ENCODE results near the gene OPA1.

The OPA1 gene, protein sequence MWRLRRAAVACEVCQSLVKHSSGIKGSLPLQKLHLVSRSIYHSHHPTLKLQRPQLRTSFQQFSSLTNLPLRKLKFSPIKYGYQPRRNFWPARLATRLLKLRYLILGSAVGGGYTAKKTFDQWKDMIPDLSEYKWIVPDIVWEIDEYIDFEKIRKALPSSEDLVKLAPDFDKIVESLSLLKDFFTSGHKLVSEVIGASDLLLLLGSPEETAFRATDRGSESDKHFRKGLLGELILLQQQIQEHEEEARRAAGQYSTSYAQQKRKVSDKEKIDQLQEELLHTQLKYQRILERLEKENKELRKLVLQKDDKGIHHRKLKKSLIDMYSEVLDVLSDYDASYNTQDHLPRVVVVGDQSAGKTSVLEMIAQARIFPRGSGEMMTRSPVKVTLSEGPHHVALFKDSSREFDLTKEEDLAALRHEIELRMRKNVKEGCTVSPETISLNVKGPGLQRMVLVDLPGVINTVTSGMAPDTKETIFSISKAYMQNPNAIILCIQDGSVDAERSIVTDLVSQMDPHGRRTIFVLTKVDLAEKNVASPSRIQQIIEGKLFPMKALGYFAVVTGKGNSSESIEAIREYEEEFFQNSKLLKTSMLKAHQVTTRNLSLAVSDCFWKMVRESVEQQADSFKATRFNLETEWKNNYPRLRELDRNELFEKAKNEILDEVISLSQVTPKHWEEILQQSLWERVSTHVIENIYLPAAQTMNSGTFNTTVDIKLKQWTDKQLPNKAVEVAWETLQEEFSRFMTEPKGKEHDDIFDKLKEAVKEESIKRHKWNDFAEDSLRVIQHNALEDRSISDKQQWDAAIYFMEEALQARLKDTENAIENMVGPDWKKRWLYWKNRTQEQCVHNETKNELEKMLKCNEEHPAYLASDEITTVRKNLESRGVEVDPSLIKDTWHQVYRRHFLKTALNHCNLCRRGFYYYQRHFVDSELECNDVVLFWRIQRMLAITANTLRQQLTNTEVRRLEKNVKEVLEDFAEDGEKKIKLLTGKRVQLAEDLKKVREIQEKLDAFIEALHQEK

GRCh38 chr3:193592841-193593667, at the start of gene OPA1:
OPA1 (plus strand) TSS chr3:193593208; CDS start chr3:193593378, 170 bp downstream.
- DNase-seq (ENCODE audit: low read depth): peak; percentile 86

GRCh38 chr3:193544289-193544688, 48.7 kb upstream of the OPA1 start:
- DNase-seq (ENCODE audit: low read depth): no peak

DNA sequence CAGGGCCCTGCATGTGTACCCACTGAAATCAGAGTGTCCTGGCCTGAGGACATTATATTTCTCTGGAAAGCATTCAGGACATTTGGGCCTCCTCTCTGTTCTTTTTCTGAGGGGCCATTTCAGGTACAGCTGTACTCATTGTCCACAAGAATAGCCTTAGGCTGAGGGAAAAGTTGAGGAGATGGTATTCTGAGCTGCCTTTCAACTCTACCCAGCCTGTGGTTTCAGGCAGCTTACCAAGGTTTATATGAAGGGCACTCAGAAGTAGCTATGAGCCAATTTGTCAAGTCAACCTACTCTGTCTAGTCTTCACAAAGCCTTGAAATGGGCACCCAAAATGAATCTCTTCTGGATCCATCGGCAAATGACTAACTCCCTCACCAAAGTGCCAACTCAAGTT, 47.7 kb upstream of the OPA1 start:
- DNase-seq (ENCODE audit: low read depth): no peak

DNA sequence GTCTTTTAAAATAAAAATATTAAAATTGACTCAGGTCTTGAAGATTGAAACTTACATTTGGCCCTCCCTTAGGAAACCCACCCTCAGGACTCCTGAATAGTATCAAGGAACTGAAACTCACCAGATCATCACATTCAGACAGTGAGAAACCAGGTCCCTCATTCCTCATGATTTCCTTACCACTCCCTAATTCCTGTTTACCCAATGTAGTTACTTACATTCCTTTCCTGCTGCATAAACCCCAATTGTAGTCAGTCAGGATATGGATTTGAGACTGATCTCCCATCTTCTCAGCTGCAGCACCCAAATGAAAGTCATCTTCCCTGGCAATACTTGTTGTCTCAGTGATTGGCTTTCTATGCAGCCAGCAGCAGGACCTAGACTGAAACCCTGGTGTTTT, 46.9 kb upstream of the OPA1 start:
- no peak for DNase-seq (ENCODE audit: low read depth)

DNA sequence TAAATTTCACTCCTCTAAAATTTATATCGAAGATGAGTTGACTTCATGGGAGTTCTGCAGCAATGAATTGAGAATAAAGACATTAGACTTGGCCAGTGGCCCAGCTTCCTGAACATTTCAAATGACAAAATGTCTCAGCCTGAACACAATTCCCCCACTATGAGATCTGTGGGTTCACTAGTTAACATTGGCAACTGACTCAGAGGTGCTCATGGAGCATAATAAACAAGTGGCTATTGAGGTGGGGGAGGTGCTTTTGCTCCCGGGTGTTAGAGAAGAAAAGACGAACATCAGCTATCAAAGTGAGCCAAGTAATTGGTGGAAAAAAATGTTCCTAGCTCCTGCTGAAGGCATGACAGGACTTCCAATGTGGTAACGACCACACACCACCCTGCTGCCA, 44.6 kb upstream of the OPA1 start:
- no peak for DNase-seq (ENCODE audit: low read depth)

GRCh38 chr3:193552923-193553322, 40.1 kb upstream of the OPA1 start:
- no peak for DNase-seq (ENCODE audit: low read depth)

GRCh38 chr3:193553586-193553985, 39.4 kb upstream of the OPA1 start:
- no peak for DNase-seq (ENCODE audit: low read depth)

DNA sequence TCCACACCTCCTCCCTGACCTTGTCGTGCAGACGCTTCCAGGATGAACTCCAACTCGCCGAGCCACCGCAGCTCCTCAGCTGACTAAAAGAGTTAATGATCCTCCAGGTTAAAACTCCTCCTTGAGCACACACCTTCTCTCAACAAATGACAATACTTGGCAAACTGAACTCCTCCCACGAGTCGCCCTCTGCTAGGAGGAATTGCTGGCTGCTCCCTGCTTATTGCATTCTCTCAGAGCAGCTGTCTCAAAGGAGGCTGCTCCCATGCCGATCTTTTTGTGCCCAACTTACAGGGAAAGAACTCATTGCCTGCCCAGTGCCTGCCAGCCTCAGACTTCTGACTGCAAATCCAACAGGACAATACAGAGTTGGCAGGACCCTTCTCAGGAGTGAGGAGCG, 38.2 kb upstream of the OPA1 start, which contains the start of gene ATP13A4:
Gene ATP13A4 (minus strand): TSS at position 85 of the 400 bp plus-strand sequence. CDS start 96 bp downstream, outside the sequence.
- DNase-seq (ENCODE audit: low read depth): no peak

GRCh38 chr3:193556841-193557240, 36.2 kb upstream of the OPA1 start:
- no peak for DNase-seq (ENCODE audit: low read depth)

GRCh38 chr3:193559100-193559499, 33.9 kb upstream of the OPA1 start:
- no peak for DNase-seq (ENCODE audit: low read depth)

DNA sequence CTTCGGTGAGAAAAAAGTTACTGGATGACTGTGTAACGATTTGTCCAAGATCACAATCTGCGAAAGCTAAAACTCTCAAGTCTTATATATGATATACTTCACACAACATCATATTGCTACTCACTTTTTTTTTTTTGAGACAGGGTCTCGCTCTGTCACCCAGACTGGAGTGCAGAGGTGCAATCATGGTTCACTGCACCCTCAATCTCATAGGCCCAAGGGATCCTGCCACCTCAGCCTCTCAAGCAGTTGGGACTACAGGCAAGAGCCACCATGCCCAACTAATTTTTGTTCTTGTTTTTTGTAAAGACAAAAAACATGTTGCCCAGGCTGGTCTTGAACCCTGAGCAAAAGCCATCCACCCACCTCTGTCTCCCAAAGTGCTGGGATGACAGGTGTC, 32.9 kb upstream of the OPA1 start:
- no peak for DNase-seq (ENCODE audit: low read depth)

GRCh38 chr3:193560870-193561269, 32.1 kb upstream of the OPA1 start:
- DNase-seq (ENCODE audit: low read depth): no peak

- no peak for DNase-seq (ENCODE audit: low read depth)
These were observed 29.6 kb upstream of the OPA1 start for GRCh38 chr3:193563426-193563825.

GRCh38 chr3:193564012-193564411, 29.0 kb upstream of the OPA1 start:
- DNase-seq (ENCODE audit: low read depth): no peak

DNA sequence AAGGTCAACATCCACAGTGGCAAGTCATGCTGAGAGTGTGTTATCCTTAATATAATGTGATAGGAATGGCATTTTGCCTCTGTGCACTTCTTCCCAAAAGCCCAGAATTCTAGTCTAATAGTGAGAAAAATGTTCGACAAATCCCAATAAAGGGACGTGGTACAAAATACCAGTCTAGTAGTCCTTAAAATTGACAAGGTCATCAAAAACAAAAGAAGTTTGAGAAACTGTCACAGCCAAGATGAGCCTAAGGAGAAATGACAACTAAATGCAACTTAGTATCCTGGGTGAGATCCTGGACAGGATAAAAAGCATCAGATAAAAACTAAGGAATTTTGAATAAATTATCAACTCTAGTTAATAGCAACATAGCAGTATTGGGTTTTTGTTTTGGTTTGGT, 23.9 kb upstream of the OPA1 start:
- no peak for DNase-seq (ENCODE audit: low read depth)

- DNase-seq (ENCODE audit: low read depth): peak; percentile 17
These were observed 20.5 kb upstream of the OPA1 start for GRCh38 chr3:193572426-193572908.

DNA sequence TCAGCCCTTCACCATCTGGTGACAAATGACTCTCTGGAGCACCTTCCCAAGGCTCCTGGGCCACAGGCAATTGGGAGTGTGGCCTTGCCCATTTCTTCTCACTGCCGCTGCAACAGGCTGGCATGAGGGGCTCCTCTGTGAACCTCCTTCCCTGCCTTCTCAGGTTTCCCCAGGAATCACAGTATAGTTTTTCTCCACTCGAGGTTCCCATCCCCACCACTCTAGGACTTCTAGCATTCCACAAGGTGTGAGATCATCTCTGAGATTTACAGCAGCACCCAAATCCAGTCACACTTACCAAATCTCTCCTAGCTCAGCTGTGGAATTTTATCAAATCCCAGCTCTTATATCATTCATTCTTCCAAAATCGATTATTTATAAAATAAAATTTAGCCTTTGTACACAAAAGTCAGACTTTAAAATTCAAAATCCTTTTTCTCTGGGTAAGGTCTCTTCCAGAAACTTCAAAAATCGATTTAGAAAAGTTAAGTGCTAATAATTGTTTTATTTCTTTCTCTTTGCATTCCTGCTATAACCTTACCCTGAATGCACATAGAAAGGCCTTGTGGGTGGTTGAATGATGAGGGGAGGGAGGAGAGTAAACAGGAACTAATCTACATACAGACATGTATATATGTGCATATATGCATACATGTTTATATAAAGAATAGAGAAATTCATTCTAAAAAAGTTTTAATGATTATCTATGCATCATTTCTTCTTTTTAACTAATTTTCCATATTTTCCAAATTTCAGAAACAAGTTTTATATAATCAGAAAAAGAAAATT, 19.4 kb upstream of the OPA1 start:
- no peak for DNase-seq (ENCODE audit: low read depth)

GRCh38 chr3:193574488-193575070, 18.4 kb upstream of the OPA1 start:
- DNase-seq (ENCODE audit: low read depth): no peak

- no peak for DNase-seq (ENCODE audit: low read depth)
These were observed 7.5 kb upstream of the OPA1 start for GRCh38 chr3:193585530-193585929.

DNA sequence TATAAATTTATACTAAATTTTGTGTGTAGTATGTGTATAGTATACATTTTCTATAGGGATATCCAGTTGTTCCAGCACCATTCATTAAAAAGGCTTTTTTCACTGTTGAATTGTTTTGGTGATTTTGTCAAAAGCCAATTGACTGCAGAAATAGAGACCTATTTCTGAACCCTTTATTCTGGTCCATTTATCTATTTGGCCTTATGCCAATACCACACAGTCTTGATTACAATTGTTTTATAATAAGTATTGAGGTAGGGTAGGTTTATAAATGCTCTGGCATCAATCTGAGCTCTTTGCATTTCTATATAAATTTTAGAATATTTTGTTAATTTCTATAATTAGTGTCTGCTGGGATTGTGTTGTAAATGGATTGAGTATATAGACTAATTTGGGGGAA, 6.5 kb upstream of the OPA1 start:
- no peak for DNase-seq (ENCODE audit: low read depth)

Data from stimulated activated CD8-positive, alpha-beta memory T cell treated with anti-CD3 and anti-CD28 coated beads, Interleukin-4, amount 100 ng/mL, for 24 hours (primary cell).